ENCODE data around the gene MFRP. TPM values are rescaled to one million over a fixed set of nuclear protein-coding genes. Genes with fewer than 3 reads are reported as not detected.
A peak's percentile ranks its signal among the peaks of the same experiment; 100 is the strongest.

The MFRP gene
- total RNA-seq, 1 experiment from 2014 or later = not detected

DNA sequence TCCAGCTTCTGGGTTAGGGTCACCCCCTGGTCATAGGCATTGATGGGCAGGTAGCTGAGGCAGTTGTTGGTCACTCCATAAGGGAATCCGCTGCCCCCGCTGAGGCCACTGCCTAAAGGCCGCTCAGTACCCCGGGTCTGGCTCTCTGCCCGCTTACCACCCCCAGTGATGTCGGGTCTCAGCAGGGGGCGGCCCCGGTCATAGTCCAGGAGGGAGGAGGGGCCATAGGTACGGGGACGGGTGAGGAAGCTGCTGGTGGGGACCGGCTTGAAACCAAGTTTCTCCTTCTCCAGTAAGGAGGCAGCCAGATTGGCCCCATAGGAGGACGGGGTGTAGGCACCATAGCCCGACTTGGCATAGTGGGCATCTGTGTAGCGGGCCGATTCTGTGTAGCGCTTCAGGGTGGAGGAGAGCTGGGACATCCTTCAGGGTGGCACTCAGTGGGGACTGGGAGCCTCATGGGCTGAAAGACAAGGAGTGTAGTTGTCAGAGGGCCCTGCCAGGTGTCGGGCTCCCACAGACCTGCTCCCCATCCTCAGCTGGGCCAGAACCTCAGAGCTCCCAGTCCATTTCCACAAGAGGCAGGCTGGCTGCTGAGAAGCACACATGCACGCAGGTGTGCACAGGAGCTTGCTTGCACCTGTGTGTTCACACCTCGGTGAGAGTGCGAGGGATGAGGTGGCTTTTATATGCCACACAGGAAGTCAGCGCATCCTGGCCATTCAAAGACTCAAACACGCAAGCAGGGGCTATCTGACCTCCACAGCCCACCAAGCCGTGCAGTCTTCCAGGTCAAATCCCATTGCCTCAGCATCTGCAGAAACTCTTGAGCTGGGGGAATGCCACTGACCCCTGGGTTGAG, 26.8 kb upstream of the MFRP start:
- DNase-seq (ENCODE audit: low read depth) = no peak

DNA sequence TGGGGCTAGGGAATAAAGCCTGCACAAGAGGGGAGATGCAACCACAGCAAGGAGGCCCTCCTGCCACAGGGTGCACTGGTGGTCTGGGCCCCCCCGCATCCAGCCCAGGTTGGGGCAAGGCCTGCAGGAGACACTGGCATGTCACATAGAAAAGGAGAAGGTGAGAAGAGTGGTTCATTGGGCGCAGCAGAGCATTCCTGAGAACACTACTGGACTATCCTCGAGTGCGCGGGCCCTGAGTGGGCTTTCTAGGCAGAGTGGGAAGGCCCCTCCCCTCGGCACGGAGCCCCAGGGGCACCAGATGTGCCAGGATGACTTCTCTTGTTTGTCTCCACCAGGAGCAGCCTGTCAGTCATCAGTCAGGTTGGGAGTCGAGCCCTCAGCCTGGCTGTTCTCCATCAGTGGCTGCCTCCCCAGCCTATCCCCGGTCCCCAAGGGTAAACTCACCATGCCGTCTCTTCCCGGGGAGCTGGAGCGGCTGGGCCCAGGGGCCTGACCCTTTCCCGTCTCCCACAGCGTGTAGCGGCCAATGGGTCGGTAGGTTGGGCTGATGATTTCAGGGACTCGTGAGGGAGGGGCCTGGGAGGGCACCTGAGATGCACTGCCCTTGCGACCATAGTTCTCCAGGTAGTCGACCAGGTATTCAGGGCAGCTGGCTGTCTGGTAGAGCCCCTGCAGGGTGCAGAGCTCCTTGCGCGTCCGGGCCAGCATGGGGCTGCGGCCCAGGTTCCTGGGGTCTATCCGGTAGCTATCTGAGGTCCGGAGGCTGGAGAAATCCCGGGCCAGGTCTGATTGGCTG, 26.0 kb upstream of the MFRP start:
- no peak for DNase-seq (ENCODE audit: low read depth)

DNA sequence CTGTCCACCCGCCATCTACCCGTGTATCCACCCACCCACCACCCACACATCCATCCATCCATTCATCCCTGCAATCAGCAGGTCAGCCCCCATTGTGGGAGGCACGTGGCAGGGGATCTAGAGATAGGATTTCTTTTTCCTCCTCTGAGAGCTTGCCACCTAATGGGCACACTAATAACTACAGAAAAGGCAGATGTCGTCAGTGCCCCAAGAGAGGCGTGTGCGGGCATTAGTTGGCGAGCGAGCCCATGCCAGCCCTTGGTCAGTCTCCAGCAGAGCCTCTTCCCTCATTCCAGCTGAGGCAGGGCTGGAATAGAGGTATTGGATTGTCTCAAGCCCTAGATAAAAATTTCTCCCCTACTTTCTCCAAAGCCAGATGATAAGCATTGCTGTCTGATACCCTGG, 25.3 kb upstream of the MFRP start:
- DNase-seq (ENCODE audit: low read depth) = peak; percentile 42

DNA sequence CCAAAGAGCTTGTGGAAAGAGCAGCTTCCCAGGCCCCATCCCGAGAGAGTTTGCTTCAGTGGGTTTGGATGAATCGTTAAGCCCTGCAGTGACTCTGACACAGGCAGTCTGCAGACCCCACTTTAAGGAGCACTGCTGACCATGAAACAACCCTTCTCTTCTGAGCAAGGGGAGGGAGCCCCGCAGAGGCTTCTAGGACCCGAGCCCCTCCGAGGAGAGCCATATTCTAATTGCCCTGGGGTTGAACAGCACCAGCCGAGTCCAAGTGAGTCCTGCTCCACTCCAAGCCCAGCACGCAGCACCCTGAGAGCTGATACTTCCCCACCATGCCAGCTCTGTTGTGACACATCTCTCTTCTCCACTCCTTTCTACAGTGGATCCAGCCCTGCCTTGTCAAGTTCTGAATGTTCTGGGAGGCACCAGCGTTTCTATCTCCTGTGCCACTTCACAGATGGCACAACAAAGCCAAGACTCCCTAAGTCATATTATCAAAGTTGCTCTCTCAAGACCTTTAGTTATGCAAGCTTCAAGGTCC, 24.6 kb upstream of the MFRP start:
- no peak for DNase-seq (ENCODE audit: low read depth)

DNA sequence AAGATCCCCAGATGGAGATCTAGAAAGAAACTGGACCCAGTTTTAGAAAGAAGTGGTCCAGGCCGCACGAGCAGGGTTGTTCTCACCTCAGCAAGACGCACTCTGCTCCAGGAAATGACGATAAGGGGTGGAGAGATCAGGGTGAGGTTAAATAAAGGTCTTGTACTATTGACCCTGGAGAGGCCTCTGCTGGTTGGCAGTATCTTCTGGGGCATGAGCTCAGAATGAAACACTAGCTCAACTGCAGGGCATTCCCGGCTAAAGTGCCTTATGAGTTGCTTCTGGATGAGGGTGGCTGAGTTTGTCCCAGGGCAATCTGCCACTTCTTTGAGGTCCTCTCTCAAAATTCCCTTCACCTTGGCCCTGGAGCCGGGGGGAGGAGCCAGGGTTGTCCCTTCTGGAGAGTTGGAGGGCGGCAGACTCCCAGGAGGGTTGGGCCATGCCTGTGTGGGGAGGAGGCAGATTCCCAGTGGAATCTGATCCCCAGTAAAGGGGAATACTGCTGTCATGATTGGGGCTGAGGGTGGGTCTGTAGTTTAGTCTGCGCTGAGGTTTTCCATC, 24.1 kb upstream of the MFRP start:
- no peak for DNase-seq (ENCODE audit: low read depth)

DNA sequence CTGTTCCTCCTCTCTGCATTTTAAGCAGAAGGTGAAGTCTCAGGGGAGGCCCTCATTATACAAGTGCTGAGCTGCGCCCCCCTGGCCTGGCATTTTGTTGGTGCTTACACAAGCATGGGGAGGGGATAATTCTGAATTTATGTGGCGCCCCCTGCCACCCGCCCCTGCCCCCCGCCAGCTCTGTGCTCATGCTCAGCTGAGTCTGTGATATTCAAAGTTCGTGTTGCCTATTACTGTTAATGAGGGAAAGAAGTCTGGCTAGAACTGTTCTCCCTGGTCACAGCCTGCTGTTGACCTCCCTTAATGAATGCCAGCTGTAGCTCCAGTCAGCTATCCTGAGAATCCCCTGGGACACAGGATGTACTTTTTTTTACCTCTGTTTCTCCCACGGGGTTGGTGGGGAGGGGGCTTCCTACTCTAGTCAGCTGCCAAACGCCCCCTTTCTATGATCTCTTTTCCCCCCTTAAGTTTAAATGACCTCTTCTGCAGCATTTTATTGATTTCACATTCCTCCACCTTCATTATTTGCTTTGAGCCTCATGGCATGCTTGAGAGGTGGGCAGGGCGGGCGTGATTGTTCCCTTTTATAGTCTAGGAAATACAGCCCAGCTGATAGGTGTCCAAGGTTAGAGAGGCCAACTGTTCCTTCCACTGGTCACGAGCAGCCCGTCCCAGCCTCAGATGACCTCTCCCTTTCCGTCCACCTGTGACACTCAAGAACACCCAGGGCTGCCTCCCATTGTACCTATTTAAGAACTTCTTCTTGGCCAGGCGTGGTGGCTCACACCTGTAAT, 22.8 kb upstream of the MFRP start:
- DNase-seq (ENCODE audit: low read depth) = no peak

DNA sequence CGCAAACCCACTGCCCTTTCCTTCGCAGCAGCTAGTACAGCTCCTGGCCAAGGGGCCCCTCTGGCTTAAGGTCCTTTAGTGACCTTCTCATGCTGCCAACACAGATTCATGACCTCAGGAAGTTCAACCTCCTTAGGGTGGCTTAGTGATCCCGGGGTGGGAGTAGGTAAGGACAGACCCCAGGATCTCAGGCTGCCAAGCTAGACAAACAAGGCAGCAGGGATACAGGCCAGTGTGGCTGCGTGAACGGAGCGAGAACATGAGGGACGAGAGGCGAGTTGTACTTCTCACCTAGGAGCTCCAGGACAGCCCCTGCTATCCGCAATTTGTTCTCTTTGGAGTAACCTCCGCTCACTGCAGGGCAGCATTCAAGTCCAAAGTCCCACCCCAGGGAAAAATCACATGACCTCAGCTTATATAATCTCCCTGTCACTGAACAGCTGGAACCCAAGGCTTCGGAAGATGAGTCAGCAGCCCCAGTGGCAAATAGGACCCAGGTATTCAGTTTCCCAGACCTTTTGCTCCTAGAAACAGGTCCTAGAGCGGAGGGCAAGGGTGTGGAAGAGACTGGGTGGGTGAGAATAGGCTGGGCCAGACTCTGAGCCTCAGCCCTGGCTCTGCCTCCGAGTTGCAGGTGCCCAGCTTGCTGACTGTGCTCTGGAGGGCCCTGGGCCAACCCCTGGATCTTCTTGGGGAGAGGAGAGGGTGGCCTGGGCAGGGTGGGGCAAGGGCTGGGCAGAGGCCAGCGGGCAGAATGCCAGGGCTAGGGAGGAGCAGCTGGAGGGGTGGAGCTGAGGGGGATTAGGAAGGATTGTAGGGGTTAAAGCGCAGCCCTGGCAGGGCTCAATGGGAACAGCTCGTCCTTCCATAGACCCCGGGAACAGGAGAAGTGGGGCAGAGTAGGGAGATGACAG, 21.9 kb upstream of the MFRP start:
- no peak for DNase-seq (ENCODE audit: low read depth)

DNA sequence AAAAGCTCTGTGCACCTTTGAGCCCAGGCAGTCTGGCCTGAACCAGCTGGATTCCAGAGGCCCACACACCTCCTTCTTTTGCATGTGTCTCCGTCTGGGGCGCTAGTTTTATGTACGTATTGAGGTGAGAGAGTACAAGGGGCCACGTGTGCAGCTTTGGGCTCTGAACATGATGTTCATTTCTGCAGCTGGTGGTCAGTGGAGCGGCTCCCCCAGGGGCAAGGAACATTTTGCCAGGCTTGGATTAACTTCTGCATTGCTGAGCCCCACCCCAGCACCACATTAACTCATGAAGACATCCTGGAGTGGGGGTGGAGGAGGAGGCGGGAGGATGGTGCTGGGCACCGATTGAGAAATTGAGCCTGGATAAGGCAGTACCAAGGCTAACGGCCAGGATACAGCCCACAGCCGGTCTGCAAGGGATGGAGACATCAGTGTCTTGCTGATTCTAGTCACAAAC, 21.2 kb upstream of the MFRP start:
- DNase-seq (ENCODE audit: low read depth) = no peak

DNA sequence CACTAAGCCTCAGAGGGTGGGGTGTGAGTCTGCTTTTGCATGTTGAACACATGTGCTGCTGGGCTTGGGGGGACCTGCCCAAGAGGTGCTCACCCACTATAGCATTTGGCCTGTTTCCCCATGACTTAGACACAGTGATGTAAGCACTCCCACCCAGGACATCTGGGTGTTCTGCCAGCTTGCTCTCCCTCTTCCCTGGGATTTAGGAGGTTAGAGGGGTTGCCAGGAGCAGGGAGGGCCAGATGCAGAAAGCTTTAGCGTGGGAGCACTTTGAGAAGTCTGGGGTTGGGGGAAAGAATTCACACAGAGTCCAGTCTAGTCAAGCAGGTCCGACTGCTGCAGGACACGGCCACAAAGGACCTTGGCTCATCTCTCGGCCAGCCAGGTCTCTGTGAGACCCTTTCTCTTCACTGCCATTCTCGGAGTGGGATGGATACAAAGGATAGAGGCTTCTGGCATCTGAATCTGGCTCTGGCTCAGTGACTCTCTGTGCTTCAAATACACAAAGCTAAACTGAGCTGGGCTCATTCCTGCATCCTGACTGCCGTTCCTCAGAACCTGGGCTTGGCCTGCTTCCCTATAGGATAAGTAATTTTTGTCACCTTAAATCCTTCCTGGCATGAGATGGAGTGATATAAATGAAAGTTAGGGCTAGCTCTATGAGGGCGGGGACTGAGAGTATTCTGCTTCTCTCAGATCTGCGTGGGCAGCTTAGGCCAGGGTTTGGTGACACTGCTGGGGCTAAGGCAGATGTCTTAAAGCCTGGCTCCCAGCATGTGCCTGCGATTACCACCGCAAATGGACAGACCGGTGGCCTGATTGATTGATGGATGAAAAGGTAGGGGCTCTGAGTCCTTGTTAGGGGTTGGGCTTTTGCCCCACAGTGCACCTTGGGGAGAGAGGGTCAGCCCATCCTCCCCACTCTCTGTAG, 20.4 kb upstream of the MFRP start:
- DNase-seq (ENCODE audit: low read depth) = no peak

DNA sequence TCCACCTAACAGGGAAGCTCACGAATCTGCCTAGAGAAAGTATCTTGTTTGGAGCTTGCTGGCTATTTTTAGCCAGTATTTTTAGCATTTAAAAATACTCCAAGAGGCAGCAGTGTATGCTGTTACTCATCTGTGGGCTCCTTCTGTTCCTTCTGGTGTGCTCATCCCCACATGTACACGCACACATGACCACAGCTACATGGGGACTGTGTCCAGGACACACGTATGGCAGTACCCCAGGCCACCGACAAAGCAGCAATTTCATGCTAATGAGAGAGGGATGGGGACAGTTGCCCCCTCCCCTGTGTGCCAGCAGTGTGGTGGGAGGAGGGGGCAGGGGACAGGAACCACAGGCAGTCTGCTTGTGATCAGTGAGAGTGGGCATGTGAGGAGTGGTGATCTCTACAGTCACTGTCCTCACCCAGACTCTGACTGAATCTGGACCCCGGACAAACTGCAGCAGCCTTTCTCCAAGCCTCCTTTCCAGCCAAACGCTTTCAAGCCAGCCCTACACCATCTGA, 18.6 kb upstream of the MFRP start:
- DNase-seq (ENCODE audit: low read depth) = no peak

DNA sequence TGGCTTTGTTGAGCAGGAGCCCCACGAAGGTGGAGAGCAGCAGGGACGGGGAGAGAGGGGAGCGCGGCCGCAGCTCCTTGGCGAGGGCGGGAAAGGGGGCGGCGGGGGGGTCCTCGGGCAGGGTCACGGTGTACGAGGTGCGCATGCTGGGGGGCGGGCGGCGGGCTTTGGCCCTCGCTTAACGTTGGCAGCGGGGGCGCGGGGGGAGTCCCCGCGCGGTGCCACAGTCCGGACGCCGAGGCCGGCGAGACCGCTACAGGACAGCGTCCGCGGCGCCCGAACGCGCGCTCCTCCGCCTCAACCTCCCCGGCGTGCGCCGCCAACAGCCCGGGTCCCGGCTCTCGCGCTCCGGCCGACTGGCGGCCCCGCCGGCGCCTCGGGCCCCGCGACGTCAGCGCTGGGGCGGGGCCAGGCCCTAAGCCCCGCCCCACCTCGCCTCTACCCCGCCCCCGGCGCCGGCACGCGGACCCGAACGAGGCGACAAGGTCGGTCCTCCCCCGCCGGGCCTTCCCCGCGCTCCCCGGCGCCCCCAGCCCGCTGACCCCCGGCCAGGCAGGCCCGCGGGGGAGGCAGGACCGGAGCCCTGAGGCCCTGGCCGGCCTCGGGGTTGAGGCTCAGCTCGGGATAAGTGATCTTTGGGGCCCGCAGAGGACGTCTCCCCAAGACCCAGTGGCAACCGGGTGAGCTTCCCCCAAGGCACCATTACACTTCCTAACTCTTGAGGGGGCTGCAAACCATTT, 17.5 kb upstream of the MFRP start:
- no peak for DNase-seq (ENCODE audit: low read depth)

DNA sequence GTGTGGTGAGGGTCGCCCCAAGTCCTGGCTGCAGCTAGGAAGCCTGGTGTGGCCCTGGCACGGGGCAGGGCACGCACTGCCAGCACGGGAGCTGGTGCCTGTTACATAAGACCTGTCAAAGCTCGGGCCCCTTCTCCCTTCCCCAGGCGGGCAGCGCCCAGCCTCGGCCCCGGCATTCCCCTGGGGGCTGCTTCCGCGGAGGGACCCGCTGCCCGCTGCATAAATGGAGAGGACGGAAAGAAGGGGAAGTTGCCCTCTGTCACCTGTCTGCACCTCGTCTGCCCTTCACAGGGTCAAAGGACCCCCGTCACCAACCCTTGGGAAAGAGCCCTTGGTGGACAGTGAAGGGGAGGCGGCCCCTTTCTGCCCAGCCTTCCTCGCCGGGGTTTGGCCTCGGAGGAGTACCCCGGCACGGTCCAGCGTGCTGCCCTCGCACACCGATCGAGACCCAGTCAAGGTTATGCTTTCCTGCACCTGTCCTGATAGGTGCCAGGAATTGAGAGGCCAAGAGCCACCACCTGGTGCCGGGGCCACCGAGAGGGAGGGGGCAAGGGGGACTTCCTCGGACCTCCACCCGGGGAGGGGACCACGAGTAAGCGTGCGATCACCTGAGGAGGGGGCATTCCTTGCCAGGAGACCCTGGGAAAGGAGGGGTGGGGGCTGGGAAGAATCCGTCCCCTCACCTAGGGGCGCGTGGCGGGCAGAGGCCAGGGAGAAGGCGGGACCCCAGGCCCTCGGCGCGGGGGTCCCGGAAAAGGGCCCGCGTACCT, 16.8 kb upstream of the MFRP start:
- DNase-seq (ENCODE audit: low read depth) = no peak

DNA sequence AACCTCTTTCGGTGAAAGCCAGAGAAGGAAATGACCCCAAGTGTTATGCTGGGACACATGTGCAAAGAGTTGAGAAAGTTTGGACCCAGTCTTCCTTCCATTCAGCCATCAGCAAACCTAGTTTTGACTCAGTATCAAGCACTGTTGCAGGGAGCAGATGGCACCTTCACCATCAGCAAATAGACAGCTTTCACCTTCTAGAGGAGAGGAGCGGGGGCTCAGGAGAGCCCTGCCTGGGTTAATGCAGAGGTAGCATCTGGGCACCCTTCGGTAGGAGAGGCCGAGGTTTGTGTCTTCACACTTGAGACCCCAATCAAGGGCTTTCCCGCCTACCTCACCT, 16.2 kb upstream of the MFRP start:
- DNase-seq (ENCODE audit: low read depth) = no peak

DNA sequence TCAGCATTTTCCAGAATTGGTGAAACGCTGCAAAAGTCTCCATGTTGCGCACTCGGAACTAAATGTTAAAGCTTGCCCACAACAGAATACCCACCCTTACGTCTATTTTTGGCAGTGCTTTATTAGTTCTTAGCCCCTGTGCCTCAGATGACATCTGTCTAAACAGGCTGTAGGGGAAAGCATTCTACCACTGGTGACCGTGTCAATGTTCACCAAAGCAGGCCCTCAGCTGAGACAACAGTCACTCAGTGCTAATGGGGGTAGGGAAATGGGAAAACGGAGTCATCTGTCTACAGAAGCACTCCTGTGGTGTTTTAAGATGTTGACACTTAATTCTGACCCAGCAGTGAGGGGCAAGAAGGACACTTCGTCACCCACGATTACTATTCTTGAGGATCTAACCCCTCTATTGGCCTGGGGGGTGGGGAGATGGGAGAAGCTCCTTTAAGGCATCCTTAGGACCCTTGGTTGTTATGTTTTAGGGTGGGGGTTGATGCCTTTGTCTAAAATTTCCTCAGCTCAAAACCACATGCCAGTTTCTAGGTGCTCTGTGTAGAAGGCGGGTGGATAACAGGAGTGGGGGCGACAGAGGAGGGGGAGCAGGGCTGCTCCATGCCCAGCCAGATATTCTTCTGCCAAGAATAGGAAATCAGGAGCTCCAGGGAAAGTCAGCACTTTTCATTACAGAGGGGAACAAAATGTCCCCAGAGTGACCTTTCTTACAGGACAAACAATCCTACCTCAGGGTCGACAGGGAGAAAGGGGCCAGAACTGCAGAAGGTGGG, 15.6 kb upstream of the MFRP start:
- no peak for DNase-seq (ENCODE audit: low read depth)

DNA sequence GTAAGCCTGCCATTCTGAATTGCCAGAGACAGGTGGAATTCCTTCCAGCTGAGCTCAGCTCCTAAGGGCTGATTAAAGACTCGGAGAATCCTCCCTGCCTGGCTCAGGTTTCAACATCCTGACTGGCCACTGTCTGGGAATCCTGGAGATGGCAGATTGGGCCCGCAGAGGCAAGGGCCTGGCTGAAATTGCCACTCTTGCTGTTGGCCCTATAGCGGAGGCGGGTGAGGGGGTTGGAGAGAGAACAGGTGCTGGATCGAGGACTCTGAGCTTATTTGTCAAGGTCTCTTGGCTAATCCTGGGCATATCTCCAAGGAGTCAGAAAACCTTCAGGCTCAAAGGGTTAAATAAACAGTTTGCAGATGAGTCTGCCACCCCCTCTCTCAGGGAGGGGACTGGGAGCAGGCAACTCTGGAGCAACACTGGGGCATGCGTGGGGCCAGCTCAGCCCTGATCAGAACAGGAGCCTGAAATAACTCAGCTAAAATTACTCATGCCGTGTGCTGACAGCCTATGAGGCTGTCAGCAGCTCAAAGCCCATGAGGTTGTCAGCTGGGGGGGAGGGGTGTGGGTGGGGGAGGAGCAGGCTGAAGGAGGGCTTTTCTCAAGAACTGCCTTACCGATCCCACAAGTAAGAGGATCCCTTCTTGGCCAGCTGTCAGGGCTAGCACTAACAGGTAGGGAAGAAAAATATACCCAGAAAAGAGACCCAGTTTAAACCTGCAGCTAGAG, 14.7 kb upstream of the MFRP start:
- peak; percentile 88 for DNase-seq (ENCODE audit: low read depth)
